Measurements from ENCODE around the gene HEATR5B. TPM values are rescaled to one million over a fixed set of nuclear protein-coding genes. Genes with fewer than 3 reads are reported as not detected.
A peak's percentile ranks its signal among the peaks of the same experiment; 100 is the strongest.
"Not testable (repeated sequence)": the region's sequence is repeated elsewhere in the genome, so short reads cannot be mapped to it uniquely, and the experiment has no call there.

Gene HEATR5B
- total RNA-seq, 1 experiment from 2014 or later, result 13.6 TPM

DNA sequence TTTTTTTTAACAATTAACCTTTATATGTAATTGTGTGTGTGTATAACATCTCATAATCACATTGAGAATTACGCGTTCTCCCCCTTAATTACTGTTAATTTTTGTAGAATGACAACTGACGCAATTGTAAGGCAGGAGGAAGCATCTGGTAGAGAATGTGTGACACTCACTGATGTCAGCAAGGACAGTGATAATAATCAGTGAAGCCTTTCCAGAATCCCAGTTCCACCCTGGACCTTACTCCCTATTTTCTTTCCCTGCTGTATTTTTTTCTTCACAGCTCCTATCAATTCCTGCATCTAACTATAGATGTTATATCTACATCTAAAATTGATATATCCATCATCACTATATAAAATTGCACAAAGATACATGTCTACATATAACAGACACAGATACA lies 101.7 kb downstream of the HEATR5B start:
- no peak for DNase-seq (ENCODE audit: low read depth)

- no peak for DNase-seq (ENCODE audit: low read depth)
Observed at GRCh38 chr2:36981911-36982310, 102.3 kb downstream of the HEATR5B start.

DNA sequence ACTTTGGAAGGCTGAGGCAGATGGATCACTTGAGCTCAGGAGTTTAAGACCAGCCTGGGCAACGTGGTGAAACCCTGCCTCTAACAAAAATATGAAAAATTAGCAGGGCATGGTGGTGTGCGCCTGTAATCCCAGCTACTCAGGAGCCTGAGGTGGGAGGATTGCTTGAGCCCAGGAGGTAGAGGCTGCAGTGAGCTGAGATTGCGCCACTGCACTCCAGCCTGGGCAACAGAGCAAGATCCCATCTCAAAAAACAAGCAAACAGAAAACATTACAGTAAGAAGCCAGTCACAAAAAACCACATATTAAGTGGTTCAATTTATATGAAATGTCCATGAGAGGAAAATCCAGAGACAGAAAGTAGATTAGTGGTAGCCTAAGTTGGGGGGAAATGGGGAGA lies 105.2 kb downstream of the HEATR5B start:
- not testable (repeated sequence) for DNase-seq (ENCODE audit: low read depth)

DNA sequence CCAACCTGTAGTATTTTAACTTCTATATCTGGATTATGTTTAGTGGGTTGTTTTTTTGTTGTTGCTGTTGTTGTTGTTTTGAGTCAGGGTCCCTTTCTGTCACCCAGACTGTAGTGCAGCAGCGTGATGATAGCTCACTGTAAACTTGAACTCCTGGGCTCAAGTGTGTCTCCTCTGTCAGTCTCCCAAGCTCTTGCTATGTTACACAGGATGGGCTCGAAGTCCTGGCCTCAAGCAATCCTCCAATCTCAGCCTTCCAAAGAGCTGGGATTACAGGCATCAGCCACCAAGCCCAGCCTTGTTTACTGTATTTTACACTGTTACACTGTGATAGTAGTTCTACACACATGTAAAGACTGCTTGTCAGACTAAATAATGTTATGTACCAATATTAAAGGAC lies 108.1 kb downstream of the HEATR5B start:
- DNase-seq (ENCODE audit: low read depth), result no peak

GRCh38 chr2:36975306-36975705 lies 108.9 kb downstream of the HEATR5B start:
- DNase-seq (ENCODE audit: low read depth), result no peak

DNA sequence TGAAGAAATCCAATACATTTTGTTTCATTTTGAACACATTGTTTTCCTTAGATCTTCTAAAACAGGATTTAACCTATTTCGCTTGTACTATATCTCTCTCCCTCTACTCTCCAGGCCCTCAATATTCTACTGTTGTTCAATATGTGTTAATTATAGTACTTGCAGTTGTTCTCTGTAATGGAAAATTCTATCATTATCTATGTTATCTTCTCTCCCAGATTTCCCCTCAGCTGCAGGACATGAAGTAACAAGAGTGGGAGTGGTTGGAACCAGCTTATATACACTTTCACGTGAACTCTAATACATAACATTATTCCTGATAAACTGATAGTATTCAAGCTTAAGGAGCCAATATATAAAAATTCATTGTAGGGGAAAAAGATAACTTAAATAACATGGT lies 110.9 kb downstream of the HEATR5B start:
- DNase-seq (ENCODE audit: low read depth), result no peak

DNA sequence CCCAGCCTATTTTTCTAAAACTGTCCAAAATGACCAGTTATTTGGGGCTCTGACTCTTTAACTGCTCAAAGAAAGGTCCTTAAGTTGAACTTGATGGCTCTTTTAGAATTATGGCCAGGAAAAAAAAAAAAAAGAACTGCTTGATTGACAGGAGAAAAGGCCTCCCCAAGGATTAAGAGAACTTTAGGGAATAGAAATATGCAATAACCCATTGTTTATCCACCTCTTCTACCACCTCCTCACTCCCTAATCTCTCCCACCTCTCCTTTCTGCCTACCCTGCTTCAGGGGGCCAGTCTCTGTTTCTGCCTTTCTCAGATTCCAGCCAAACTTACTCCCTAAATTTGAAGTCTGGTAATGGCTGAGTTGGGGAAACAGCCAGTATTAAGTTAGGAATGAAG lies 112.2 kb downstream of the HEATR5B start:
- no peak for DNase-seq (ENCODE audit: low read depth)

DNA sequence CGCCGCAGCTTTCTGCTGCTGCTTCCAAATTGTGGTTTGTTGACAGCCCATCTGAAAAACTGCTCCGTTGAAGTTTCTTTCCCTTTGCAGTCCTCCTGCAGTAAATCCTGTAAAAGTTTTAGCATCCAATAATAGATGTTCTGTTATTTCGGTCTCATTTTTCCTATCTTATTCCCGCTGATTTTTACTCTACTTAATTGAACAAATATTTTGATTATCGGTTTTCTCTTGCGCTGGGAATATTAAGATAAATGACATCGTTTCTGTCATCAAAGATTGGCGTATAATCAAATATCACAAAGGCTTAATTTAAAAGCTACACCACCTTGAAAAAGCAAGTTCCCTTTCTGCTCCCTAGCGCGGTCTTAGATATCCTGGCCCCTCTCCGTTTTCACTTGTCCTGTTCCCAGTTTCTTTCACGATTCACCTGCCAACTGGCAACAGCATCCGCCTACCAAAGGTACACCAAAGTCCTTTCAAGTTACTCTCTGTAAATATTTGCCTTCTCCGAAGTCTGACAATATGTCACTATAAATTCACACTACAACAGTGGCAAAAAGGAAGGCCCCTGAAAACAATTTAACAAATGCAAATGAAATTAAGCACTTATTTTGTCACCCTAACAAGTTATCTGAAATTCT lies 116.8 kb downstream of the HEATR5B start:
- no peak for DNase-seq (ENCODE audit: low read depth)

- peak; percentile 94 for DNase-seq (ENCODE audit: low read depth)
Observed at GRCh38 chr2:36966370-36967235, 117.6 kb downstream of the HEATR5B start, which contains the start of gene STRN. Gene STRN (minus strand): TSS chr2:36966536. CDS start chr2:36966463, 73 bp downstream.

DNA sequence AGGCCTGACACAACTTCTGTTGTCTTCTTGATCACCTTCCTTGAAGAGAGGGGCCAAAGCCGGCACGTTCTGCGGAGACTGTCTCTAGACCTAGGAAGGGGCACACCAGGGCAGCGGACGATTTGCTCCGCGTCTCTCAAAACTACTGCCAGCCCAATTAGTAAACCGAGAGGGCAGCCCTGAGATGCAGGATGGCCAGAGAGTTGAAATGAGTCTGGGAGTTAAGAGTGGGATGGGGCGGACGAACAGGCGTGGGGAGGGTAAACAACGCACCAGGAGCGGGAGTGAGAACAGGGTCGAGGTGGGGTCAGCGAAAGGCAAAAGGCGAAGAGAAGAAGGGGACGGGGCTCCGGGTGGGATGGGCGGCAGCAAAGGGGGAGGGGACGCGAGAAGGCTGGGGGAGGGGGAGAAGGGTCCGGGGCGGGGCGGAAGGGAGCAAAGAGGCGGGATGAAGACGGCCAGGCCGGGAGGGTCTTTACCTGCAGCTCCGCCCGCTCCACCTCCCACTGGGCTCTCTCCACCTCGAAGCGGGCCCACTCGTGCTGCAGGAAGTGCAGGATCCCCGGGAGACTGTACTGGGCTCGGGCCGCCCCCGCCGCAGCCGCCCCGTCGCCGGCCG lies 118.3 kb downstream of the HEATR5B start:
- DNase-seq (ENCODE audit: low read depth), result no peak

DNA sequence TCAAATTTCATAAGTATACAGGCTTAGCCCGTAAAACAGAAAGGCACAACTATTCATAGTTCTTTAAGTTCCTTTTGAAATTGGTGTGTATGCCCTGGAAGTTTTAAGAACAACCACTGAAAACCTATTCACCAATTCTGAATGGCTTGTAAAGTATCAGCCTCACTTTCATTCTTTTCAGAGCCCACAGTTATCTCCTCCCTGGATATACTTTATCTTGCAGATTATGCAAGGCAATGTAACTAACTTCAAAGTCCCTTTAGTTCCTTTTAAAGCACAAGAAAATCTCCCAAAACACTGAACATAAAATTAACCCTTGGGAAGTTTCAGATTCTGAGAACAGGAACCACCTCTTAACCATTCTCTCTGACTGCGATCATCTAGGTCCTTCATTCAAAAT lies 119.0 kb downstream of the HEATR5B start:
- DNase-seq (ENCODE audit: low read depth), result no peak

DNA sequence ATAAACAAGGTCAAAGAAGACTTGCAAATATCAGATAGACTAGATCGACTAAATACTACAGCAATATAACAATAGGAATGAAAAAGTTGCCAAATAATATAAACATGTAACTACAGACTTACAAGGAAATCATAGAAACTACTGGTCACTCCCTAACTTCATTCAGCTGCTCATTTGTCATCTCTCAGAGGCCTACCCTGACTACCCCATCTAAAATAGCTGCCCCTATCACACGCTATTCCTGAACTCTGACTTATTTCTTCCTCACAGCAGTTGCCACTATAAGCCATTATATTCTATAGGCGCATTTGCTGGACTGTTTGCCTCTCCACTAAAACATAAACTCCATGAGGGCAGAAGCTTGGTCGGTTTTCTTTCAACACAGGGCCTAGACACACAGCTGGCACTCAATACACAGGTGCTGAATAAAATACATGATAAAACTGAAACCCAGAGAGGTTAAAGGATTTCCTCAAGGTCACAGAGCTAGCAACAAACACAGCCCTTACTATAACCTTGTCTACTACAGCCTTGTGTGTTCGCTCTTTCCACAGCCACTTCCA lies 119.6 kb downstream of the HEATR5B start:
- DNase-seq (ENCODE audit: low read depth), result no peak

- no peak for DNase-seq (ENCODE audit: low read depth)
Observed at GRCh38 chr2:36963734-36964133, 120.4 kb downstream of the HEATR5B start.

- no peak for DNase-seq (ENCODE audit: low read depth)
Observed at GRCh38 chr2:36963106-36963505, 121.1 kb downstream of the HEATR5B start.

- DNase-seq (ENCODE audit: low read depth), result no peak
Observed at GRCh38 chr2:36960773-36961172, 123.4 kb downstream of the HEATR5B start.

DNA sequence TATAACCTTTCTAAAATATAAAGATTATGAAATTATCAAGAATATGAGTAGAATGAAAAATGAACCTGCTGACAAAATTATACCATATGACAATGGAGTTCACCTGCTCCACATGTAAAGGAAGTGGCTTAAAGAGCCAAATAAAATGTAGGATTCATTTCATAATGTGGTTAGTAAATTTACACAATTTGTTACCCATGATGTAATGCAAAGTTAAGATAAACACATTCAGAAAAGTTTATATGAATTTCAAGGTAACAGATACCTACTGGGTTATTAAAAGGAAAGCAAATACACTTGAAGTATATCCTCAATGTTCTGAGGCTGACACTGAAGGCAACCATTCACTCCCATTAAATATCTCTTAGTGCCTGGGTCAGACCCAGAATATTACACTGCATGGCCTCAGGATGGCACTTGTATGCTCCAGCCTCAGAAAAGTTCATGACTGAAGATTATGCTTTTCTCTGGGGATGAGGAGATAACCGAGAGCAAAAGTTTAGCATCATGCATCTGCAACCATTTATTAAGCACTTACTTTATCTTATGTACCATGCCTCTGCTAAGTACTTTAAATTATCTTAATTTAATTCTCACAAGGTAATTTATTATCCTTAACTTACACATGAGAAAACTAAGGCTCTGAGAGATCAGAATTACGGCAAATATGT lies 124.0 kb downstream of the HEATR5B start:
- no peak for DNase-seq (ENCODE audit: low read depth)

DNA sequence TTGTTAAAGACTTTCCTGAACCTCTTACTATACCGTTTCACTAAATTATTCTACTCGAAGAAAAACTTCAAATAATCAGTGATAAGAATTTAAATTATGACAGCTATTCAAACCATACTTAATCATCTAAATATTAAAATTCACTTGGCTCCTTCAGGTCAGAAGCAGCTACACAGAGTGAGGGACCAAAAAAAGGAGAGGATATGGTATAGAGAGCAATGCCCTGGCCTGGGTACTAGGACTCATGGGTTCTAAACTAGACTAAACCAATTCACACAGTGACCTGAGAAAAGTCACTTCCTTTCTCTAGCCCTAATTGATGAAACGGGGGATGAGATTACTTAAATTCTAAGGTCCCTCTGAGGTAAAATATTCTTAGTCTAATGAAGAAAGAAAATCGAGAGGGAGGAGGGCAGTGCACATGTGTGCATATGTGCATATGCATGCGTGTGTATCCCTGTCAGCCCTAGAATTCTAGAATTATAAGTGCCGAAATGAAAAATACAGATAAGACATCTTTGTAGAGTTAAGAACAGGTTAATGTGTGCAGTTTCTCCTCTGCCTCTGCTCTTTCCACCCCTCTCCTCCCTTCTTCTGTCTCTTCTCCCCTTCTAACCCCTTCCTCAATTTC lies 129.1 kb downstream of the HEATR5B start:
- DNase-seq (ENCODE audit: low read depth), result no peak

DNA sequence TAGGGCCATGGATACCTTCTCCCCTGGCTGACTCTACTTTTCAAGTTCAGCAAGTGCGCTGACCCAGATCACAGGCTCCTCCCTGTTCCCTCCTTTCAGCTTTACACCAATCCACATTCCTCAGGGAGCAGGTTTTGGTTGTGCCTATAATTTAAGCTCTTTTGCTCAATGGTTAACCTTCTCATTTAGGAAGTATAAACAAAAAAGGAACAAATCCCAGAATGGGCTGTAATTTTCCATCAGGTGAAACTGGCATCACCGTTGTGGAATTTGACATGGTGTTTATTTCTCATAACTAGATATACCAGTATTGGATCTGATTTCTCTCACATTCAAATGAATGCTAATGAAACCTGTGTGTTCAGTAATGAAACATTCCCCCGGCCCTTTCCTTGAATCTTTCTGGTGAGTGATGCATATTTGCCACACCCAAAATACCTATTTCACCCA lies 131.4 kb downstream of the HEATR5B start:
- no peak for DNase-seq (ENCODE audit: low read depth)

GRCh38 chr2:36951574-36951973 lies 132.6 kb downstream of the HEATR5B start:
- peak; percentile 80 for DNase-seq (ENCODE audit: low read depth)

GRCh38 chr2:36951027-36951518 lies 133.1 kb downstream of the HEATR5B start:
- DNase-seq (ENCODE audit: low read depth), result no peak

- no peak for DNase-seq (ENCODE audit: low read depth)
Observed at GRCh38 chr2:36949845-36950244, 134.3 kb downstream of the HEATR5B start.

Measured in LHCN-M2 (cell line).